Type B pancreatic cell (in vitro differentiated cells): ENCODE data around the gene SNAI3. TPM values are rescaled to one million over a fixed set of nuclear protein-coding genes. Genes with fewer than 3 reads are reported as not detected.

Experiments used
- DNase-seq: peaks from one replicate; pipeline ENCODE4 v3.0.0; 2021; ENCODE audit warnings: mixed read lengths; ENCODE audit not compliant: unreplicated experiment; ENCODE audit errors: extremely low spot score
- H3K27ac Mint-ChIP-seq: 2 replicates; pipeline ENCODE4 v1.8.0; 2021; ENCODE audit warnings: mild to moderate bottlenecking, mixed read lengths
- H3K27me3 Mint-ChIP-seq: 2 replicates; pipeline ENCODE4 v1.8.0; 2021; ENCODE audit warnings: mixed read lengths
- H3K36me3 Mint-ChIP-seq: 2 replicates; pipeline ENCODE4 v1.8.0; 2021; ENCODE audit warnings: mixed read lengths
- H3K4me1 Mint-ChIP-seq: one replicate; pipeline ENCODE4 v1.8.0; 2021; ENCODE audit warnings: mixed read lengths; ENCODE audit not compliant: unreplicated experiment
- H3K4me3 Mint-ChIP-seq: 2 replicates; pipeline ENCODE4 v1.8.0; 2021; ENCODE audit warnings: mild to moderate bottlenecking, mixed read lengths
- H3K9me3 Mint-ChIP-seq: 2 replicates; pipeline ENCODE4 v1.8.0; 2021; ENCODE audit warnings: mixed read lengths
- total RNA-seq: library from RNA; stranded (reverse); gene quantifications from 2 replicates; pipeline ENCODE4 v1.2.1, GENCODE V29; 2021; ENCODE audit warnings: low replicate concordance
- TF ChIP-seq, protein P1 (sequence below): fragments of 200-600 bp; sonication (generic); conservative IDR thresholded peaks from 2 replicates; pipeline ENCODE4 v1.5.0; 2021; ENCODE audit warnings: antibody characterized with exemption, mild to moderate bottlenecking

The SNAI3 gene
- total RNA-seq, 1 donor from 2014 or later: 0.68 TPM

DNA sequence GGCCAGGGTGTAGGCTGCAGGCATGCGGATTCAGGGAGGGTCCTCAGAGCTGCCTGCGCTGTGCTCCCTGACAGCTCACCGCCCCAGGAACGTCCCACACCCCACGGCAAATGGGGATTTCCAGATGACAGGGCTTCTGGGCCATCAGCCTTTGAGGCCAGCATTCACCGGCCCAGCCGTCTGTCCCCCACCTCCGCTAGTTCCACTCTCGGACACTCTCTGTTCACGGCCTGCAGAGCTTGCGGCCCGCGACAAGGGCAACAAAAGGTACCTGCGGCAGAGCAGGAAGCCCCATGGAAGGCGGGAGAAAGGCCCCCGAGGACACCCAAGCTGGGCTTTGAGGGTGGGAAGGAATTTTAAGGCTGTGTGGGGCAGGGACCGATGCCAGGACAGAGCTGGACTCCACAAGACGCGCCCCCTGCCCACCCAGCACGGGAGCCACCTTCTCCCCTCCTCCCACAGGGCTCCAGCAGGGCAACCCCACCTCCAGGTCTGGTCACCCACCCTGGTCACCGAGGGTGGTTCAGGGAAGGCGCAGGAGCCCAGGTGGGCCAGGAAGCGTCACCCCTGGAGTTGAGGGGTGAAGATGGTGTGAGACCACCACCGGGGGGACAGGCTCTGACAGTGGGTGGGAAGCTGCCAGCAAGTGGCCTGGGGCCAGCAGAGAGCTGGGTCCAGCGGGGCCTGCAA, 29.9 kb downstream of the SNAI3 start:
- H3K36me3 Mint-ChIP-seq: no peaks in the 10 kb centered on the region
- no peaks in the 10 kb centered on the region for H3K9me3 Mint-ChIP-seq
- H3K4me3 Mint-ChIP-seq: no peak overlapping the region
- H3K27me3 Mint-ChIP-seq: no peaks in the 10 kb centered on the region
- no peak for DNase-seq
- no peak overlapping the region for H3K27ac Mint-ChIP-seq
- TF ChIP-seq, protein P1, sequence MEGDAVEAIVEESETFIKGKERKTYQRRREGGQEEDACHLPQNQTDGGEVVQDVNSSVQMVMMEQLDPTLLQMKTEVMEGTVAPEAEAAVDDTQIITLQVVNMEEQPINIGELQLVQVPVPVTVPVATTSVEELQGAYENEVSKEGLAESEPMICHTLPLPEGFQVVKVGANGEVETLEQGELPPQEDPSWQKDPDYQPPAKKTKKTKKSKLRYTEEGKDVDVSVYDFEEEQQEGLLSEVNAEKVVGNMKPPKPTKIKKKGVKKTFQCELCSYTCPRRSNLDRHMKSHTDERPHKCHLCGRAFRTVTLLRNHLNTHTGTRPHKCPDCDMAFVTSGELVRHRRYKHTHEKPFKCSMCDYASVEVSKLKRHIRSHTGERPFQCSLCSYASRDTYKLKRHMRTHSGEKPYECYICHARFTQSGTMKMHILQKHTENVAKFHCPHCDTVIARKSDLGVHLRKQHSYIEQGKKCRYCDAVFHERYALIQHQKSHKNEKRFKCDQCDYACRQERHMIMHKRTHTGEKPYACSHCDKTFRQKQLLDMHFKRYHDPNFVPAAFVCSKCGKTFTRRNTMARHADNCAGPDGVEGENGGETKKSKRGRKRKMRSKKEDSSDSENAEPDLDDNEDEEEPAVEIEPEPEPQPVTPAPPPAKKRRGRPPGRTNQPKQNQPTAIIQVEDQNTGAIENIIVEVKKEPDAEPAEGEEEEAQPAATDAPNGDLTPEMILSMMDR: no peak
- no peaks in the 10 kb centered on the region for H3K4me1 Mint-ChIP-seq

DNA sequence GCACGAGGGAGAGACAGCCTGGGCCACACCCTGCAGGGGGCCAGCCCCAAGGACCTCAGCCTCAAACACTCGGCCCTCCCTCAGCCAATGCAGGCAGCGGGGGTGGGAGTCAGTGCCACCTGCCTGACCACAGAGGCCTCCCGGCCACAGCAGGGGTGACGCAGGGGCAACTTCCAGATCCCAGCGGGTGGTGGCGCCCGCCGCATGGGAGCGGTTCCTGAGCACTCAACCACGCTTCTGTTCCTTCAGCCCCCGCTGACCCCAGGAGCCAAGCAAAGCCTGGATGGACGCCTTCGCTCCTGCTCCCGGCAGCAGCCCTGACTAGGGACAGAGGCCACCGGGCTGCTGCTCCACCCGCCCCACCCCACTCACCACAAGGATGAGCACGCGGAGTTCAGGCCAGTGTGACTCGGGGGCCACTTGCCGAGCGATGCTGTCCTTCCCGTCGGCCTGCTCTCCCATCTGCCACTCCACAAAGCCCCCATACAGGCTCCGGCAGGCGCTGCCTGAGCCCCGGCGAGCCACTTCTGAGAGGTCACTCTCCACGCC, 30.5 kb downstream of the SNAI3 start:
- Mint-ChIP-seq H3K4me3 (no peak overlapping the region), H3K4me1 (no peaks in the 10 kb centered on the region), H3K36me3 (no peaks in the 10 kb centered on the region), H3K27me3 (no peaks in the 10 kb centered on the region), H3K27ac (no peak overlapping the region), H3K9me3 (no peaks in the 10 kb centered on the region)
- DNase-seq: no peak
- TF ChIP-seq, protein P1: no peak

DNA sequence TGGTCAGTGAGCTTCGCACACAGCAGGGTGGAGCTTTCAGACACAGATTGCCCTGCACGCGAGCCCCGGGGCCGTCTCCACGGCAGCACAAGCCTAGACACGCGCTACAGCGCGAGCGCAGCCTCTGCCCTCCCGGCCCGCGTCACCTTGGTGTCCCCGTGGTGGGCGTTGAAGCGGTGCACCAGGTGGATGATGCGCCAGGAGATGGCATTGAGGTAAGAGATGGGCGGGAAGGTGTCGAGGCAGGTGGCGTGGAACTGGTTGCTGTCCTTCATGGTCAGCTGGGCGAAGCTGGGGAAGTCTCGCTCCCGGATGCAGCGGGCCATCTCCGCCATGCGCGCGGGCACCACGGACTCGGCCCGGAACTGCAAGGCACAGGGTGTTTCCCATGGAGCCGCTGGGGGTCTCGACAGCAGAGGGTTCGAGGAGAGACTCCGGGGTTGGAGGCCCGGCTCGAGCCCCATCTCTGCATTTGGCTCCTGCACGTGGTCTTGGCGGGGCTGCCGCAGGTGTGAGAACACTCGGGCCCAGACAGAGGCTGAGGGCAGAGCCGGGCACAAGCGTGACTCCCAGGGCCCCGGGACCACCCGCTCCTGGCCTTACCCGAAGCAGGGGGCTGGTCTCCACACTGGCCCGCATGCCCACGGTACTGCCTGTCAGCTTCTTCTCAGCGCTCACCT, 31.1 kb downstream of the SNAI3 start:
- Mint-ChIP-seq H3K36me3 (no peaks in the 10 kb centered on the region), H3K27ac (no peak overlapping the region), H3K4me1 (no peaks in the 10 kb centered on the region), H3K9me3 (no peaks in the 10 kb centered on the region), H3K4me3 (no peak overlapping the region), H3K27me3 (no peaks in the 10 kb centered on the region)
- TF ChIP-seq, protein P1: no peak
- DNase-seq: no peak

DNA sequence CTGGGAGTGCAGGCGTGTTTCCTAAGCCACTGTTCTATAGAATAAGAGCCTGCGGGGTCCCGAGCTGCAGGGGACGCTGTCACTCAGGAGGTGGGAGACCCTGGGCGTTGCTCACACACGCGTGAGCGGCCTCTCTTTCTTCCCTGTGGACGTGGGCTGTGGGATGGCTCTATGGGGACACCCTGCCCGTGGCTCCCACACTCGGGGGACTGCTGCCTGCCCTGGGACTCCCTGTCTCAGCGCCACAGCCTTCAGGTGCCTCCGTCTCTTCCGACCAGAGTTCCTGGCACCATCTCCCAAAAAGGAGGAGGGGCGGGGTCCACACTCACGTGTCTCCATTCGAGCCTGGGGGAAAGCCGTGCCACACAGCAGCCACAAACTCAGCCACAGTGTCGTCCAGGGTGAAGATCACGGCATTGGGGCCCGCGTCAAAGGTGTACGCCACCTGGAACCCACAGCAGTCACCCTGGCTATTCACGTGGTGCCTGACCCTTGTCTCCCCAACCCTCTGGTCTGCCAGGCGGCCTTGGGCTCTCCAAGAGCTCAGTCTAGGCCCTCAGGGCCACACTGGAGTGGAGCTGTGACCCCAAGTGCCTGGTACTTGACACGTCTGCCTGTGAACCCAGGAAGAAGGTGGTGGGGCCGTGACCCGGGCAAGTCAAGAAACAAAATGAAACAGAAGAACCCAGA, 31.8 kb downstream of the SNAI3 start:
- H3K4me1 Mint-ChIP-seq: no peaks in the 10 kb centered on the region
- no peak for DNase-seq
- no peaks in the 10 kb centered on the region for H3K27me3 Mint-ChIP-seq
- TF ChIP-seq, protein P1: no peak
- no peak overlapping the region for H3K27ac Mint-ChIP-seq
- H3K9me3 Mint-ChIP-seq: no peaks in the 10 kb centered on the region
- no peaks in the 10 kb centered on the region for H3K36me3 Mint-ChIP-seq
- H3K4me3 Mint-ChIP-seq: no peak overlapping the region

DNA sequence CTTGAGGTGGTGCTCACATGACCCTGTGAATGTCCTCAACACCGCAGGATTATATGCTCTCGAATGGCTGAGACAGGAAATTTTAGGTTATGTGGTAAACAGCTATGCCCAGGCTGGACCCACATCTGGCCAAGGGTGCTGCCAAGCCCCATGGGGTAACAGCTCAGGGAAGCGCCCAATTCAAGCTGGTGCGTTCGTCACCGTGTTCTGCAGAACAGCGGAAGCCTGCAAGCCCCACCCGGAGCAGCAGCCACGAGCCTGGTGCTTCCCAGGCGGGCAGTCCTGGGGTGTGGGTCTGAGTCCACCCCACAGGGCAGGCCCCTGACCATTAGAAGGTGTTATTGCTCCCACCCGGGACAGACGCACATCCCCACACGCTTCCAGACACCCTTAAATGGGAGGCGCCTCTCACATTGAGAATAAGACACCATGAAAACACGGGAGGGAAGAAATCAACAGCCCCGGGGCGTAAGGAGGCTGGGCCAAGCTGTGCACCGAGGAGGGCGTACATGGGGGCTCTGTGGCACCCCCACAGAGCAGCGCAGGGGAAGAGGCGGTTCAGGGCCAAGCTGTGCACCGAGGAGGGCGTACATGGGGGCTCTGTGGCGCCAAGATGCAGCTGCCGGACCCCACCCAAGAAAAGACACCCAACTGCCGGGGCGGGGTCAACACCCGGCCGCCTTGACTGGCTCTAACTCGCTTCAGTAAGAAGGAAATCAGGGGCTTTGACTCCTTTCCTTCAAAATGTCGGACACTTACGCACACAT, 32.5 kb downstream of the SNAI3 start:
- DNase-seq: no peak
- Mint-ChIP-seq H3K27me3 (no peaks in the 10 kb centered on the region), H3K4me3 (no peak overlapping the region), H3K4me1 (peaks cover 5% of the 10 kb centered on the region), H3K9me3 (no peaks in the 10 kb centered on the region), H3K27ac (no peak overlapping the region), H3K36me3 (no peaks in the 10 kb centered on the region)
- TF ChIP-seq, protein P1: no peak
